ENCODE data around the gene CACNB4.

DNA sequence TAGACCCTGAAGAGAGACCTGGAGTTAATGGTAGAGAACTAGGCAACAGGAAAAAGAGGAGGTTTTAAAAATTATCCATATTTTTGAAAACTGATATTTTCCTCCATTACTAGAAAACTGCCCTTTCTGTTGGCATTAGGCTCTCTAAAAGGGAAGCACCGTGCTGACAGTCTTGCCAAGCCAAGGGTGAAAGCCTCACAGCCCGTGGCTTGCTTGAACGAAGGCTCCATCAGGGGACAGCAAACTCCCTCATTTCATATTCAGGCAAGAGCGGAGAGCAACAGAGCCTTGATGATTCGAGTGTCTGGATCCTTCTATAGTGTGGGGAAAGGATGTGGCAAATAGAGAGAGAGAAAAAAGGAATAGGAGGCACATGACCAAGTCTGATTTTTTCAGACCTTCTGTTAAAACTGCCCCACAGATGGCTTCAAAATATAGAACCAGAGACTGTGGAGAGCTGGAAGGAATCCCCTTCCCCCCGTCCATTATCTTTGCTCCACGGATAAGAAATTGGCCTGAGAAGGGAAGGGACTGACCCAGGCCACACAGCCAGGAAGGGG is 67.0 kb downstream of the CACNB4 start:
- no peak for TF ChIP-seq SIN3A (IDR thresholded peaks at IDR 0.05; ENCODE audit: low read depth, low read length)
- TF ChIP-seq NRF1 (conservative IDR thresholded peaks at IDR 0.05; ENCODE audit: low read depth, low read length): no peak
- no peak for TF ChIP-seq POLR2AphosphoS5 (IDR thresholded peaks at IDR 0.05; ENCODE audit: low read length)
- TF ChIP-seq CEBPB (IDR thresholded peaks at IDR 0.05; ENCODE audit: borderline replicate concordance in 1 of 2, low read depth in 2 of 2, low read length in 2 of 2): no peak
- no peak for TF ChIP-seq CTCF (IDR thresholded peaks at IDR 0.05 in 2 of 3, conservative IDR thresholded peaks at IDR 0.05 in 1 of 3; ENCODE audit: control insufficient read depth in 2 of 3, extremely low read depth in 1 of 3, insufficient read depth in 1 of 3, low read depth in 3 of 3, low read length in 3 of 3)
- TF ChIP-seq SMAD1 (IDR thresholded peaks at IDR 0.05; ENCODE audit: low read depth, partially characterized antibody): no peak
